Stimulated activated naive CD4-positive, alpha-beta T cell treated with Interleukin-2 at 50 U/mL for 16 hours (primary cell): ENCODE measurements around the gene PLAGL1.
A peak's percentile ranks its signal among the peaks of the same experiment; 100 is the strongest.
"Not testable (repeated sequence)": the region's sequence is repeated elsewhere in the genome, so short reads cannot be mapped to it uniquely, and the experiment has no call there.

Experiments used
- DNase-seq: peaks from one replicate; lab custom pipeline; 2025; lab: John Stamatoyannopoulos, UW

PLAGL1 gene, protein sequence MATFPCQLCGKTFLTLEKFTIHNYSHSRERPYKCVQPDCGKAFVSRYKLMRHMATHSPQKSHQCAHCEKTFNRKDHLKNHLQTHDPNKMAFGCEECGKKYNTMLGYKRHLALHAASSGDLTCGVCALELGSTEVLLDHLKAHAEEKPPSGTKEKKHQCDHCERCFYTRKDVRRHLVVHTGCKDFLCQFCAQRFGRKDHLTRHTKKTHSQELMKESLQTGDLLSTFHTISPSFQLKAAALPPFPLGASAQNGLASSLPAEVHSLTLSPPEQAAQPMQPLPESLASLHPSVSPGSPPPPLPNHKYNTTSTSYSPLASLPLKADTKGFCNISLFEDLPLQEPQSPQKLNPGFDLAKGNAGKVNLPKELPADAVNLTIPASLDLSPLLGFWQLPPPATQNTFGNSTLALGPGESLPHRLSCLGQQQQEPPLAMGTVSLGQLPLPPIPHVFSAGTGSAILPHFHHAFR

DNA sequence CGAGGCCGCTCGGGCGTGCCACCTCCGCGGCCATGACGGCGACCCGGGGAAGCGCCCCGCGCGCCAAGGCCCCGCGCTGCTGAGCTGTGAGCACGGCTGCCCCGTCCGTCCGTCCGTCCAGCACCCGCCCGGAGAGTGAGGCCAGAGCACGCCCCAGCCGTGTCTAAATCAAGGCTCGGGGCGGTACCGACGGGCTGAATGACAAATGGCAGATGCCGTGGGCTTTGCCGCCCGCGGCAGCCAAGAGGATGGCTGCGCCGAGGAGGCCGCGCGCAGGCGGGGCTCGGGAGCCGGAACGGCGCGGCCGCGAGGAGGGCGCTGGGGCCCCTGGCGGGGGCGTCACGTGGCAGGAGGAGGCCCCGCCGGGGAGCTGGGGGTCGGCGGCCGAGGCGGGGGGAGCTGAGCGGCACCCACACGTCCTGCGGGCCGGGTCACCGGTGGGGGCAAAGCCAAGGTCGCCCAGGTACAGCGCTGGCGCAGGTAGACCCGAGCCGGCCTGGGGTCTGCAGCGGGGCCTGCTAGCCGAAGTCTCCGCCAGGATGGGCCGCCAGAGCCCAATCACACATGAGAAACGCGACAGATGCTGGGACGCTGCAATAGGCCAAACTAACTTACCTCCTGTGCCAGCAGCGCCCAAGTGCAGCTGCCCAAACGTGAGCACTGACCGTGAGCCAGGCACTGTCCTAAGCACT is at the start of gene PLAGL1:
Gene PLAGL1, minus strand, starts transcription at position 140 of the 692 bp plus-strand sequence. CDS start 60,123 bp downstream, outside the sequence.
- DNase-seq, result peak; percentile 16

GRCh38 chr6:144055121-144055931 is 47.3 kb upstream of the PLAGL1 start:
- peak; percentile 45 for DNase-seq

- no peak for DNase-seq
Observed at GRCh38 chr6:144053601-144054000, 45.5 kb upstream of the PLAGL1 start.

DNA sequence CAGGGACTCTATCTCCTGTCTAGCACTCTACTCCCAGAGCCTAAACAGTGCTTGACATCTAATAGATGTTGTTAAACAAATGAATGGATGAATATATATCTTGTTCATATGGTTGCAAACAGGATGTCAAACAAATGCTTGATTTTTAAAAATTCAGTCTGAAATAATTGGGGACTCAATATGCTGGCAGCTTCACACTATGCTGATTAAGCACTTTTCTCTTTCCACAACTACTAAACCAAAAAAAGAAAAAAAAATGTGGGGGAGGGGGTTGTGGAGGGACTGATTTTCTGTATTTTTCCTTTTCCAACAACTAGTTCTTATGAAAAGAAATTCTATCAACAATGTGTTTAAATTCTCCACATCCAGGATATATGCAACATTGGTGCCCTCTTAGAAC is 44.4 kb upstream of the PLAGL1 start:
- no peak for DNase-seq

DNA sequence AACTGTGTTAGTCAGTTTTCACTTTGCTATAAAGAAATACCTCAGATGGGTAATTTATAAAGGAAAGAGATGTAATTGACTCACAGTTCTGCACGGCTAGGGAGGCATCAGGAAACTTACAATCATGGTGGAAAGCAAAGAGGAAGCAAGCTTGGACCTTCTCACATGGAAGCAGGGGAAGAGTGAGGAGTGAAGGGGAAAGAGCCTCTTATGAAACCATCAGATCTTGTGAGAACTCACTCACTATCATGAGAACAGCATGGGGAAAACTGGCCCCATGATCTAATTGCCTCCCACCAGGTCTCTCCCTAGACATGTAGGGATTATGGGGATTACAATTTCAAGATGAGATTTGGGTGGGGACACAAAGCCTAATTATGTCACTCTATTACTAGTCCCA is 41.3 kb upstream of the PLAGL1 start:
- no peak for DNase-seq

DNA sequence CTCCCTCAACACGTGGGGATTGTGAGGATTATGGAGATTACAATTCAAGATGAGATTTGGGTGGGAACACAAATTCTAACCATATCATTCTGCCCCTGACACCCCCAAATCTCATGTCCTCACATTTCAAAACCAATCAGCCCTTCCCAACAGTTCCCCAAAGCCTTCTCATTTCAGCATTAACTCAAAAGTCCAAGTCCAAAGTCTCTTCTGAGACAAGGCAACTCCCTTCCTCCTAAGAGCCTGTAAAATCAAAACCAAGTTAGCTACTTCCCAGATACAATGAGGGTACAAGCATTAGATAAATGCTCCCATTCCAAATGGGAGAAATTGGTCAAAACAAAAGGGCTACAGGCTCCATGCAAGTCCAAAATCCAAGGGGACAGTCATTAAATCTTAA is 39.6 kb upstream of the PLAGL1 start:
- DNase-seq, result no peak

GRCh38 chr6:144046672-144047071 is 38.6 kb upstream of the PLAGL1 start:
- not testable (repeated sequence) for DNase-seq

GRCh38 chr6:144044989-144045388 is 36.9 kb upstream of the PLAGL1 start:
- not testable (repeated sequence) for DNase-seq

DNA sequence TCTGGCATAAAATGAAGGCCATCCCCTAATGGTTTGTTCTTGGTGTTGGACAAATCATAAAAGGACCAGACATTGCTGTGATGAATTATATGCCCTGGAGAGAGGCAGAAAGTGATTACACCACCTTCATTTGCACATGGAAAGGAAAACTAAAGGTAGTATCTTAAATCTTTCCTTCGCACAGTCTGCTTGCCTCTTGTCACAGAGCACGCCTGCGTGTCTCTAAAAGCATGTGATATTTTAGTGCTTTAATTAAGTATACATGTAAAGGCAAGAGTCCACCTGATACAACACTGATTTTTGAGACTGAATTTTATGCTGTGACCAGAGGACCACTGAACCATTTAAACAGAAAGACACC is 28.8 kb upstream of the PLAGL1 start:
- DNase-seq, result no peak

DNA sequence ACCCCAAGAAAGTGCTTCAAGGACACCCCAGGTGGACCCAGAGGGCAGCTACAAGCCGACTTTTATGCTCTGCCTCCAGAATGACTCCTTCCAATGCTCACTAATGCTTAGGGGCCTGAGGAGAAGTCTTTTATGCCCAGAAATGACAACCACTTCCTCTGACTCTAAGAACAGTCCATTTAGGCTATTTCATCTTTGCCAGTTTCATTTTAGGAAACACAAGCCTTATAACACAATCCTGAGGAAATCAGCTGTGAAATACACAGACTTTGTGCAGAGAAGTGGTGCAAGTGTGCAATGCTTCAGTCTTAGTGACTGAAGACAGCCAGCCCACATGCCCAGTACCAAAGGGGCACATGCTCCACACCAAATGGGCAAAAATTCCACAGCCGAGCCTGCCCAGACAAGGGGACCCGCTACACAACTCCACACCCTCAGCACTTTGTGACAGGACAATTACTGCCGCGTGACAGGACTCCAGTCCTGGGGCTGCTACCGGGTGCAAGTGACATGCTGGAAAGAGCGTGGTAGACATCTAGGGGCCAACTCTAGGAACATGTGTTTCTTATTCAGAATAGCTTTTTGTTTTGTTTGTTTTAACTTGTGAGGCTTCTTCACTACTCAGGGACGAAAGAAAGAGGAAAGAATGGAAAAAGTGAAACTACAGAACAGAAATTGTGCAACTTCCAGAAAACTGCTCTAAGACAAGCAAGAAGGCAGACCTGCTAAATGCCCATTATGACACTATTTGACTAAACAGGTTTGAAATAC is 28.2 kb upstream of the PLAGL1 start:
- DNase-seq, result no peak

DNA sequence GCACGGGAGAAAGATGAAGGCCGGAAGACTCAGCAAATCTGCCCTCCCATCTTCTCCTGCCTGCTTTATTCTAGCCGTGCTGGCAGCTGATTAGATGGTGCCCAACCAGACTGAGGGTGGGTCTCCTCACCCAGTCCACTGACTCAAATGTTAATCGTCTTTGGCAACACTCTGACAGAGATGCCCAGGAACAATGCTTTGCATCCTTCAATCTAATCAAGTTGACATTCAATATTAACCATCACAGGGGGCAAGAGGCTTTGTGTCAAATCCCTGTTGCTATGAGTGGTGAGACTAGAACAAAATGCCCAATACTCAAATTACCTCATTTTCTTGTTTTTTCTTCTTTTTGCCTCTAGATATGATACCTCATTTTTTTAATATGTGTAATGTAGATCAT is 27.4 kb upstream of the PLAGL1 start:
- DNase-seq, result no peak

- no peak for DNase-seq
Observed at GRCh38 chr6:144033816-144034735, 26.0 kb upstream of the PLAGL1 start.

DNA sequence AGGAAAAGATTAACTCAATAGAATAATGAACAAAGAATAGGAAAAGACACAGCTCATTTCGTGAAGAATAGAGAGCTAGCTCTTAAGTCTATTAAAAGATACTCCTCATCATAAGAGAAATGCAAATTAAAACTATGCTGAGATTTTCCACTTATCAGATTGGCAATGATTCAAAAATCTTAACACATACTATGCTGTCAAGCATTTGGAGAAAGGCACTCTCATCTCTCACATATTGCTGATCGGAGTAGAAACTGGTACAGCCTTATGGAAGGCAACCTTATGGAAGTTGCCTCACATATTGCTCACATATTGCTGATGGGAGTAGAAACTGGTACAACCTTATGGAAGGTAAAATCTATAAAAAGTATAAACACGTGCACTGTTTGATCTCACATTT is 21.4 kb upstream of the PLAGL1 start:
- DNase-seq, result no peak

DNA sequence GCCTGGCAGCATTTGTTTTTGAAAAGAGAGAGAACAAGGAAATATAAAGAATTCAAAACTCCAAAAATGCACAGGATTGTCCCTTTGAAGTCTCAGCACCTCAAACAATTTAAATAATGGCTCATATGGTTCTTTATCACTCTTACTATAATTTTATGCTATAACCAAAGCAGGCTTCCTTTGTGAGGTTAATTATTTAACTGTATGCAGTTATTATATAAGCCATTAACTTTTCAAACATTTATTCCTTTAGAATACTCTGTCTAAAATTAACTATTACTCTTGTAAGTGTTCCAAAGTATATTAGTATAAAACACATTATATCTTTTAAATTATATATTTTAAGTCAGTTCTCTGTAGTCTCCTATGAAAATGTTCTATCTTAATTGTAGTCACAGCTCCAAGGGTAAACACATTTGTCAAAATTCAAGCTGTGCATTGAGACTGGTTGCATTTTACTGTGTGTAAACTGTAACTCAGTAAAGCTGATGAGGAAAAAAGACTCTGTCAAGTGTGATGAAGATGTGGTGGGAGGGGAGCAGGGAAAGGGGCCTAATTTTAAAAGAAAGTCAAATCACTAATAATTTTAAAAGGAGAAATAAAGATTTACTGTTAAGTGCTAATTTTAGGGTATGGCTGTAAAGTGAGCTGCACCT is 20.0 kb upstream of the PLAGL1 start:
- no peak for DNase-seq

DNA sequence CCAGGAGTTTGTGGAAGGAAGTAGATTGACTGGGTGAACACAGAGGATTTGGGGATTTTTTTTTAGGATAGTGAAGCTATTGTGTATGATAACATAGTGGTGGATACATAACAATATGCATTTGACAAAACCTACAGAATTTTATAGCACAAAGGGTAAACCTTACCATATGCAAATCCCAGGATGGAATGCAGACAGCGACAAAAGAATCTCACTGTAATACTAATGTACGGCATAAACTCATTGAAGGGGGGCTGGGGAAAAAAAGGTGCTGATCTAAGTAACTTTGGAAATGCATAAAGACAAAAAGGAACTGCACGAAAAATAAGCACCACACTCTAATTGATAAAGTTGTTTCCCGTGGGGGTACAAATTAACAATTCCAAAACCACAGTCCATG is 15.2 kb upstream of the PLAGL1 start:
- no peak for DNase-seq

- DNase-seq, result no peak
Observed at GRCh38 chr6:144019929-144020328, 11.9 kb upstream of the PLAGL1 start.

DNA sequence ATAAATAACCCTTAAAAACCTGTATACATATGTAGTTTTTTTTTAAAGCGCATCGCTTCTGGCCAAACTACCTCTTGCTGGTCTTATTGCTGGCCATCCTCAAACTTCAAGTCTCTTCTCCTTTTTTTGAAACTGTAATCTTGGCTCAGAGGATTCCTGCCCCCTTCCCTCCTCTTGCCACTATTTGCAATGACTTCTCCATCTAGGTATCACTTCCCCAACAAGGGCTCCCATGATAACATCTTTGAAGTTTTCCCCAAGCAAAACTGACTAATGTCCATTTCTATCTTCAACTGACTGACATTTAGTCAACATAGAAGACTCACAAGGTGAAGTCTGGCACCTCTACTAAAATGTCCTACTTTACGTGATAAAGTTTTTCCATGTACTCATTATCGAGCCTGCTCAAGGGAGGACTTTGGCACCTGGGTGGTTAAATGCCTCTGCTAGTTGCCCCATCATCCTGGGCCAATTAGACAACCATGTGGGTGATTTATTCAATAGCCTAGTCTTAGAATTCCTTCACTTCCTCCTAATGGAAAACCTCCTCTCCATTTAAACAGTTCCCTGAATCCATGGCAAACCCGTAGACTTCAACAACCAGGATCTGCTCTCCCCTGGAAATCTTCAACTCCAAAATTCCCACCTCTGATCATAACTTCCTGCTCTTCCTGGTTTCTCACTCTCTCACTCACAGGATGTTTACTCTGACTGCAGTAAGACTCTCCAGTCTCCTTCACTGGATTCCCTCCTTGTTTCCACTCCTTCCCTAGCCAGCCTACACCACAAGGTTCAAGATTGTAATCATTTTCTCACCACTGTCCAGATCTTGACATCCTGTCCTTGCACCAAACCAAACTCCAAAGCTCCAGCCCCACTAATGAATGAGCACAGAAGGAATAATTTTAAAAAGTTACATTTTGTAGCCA is 9.4 kb upstream of the PLAGL1 start:
- no peak for DNase-seq

GRCh38 chr6:144013486-144013909 is 5.4 kb upstream of the PLAGL1 start:
- DNase-seq, result peak; percentile 34

DNA sequence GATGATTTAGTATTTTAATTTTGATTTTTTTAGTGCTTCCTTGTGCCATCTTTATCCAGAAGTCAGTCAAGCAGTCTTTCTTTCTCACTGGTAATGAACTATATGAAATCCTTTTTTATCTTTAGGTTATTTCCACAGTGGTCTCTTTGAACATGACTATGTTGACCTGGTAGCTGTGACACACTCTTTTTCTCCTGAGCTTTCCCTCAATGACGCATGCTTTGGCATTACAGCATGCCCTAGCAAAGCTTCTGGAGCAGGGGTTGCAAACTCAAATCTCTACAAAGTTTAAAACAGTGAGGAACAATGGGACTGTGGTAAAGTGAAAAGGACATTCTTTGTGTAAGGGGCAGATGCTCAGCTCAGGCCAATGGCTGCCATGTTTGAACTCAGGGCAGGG is 4.5 kb upstream of the PLAGL1 start:
- DNase-seq, result no peak
